GM18951 (cell line): ENCODE results near the gene SLC2A8.
A peak's percentile ranks its signal among the peaks of the same experiment; 100 is the strongest.

Experiments
- POLR2A ChIP-seq: IDR thresholded peaks from 4 replicates; pipeline ENCODE4 v1.6.1; 2011; ENCODE audit warnings: mild to moderate bottlenecking; ENCODE audit not compliant: insufficient read length, insufficient read depth; ENCODE audit errors: extremely low read depth
- in situ Hi-C: fragments of 300-500 bp; cut with MboI; formaldehyde crosslinking; loops from one replicate; pipeline ENCODE4 v1.12.0; 2022; ENCODE audit warnings: low sequenced_read_pairs, mixed read lengths, inconsistent platforms; ENCODE audit not compliant: unreplicated experiment

The SLC2A8 gene, protein sequence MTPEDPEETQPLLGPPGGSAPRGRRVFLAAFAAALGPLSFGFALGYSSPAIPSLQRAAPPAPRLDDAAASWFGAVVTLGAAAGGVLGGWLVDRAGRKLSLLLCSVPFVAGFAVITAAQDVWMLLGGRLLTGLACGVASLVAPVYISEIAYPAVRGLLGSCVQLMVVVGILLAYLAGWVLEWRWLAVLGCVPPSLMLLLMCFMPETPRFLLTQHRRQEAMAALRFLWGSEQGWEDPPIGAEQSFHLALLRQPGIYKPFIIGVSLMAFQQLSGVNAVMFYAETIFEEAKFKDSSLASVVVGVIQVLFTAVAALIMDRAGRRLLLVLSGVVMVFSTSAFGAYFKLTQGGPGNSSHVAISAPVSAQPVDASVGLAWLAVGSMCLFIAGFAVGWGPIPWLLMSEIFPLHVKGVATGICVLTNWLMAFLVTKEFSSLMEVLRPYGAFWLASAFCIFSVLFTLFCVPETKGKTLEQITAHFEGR

DNA sequence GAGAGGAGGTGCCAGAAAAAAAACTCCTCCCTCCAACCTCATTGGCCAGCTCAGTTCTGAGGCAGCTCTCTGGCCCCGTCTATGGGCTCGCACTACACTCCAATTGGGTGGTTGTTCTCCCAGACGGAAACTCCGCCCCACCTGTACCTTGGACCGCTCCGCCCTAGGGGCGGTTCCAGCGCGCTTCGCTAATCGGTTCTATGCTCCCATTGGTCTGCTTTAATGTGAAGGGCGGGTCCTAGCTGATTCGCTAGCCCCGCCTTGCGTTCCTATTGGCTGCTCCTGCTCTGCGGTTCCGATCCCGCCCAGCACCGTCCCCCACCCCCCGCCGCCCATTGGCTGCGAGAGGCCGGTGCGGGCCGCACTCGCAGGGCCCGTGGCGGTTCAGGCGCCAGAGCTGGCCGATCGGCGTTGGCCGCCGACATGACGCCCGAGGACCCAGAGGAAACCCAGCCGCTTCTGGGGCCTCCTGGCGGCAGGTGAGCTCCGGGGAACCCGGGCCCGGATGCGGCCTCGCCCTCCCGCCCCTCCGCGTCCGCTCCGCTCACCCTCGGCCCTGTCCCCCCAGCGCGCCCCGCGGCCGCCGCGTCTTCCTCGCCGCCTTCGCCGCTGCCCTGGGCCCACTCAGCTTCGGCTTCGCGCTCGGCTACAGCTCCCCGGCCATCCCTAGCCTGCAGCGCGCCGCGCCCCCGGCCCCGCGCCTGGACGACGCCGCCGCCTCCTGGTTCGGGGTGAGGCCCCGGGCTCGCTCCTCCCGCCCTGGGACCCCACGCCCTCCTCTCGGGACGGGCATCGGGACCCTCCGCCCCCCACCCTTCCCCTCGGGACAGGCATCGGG is at the start of gene SLC2A8:
SLC2A8 (plus strand) TSS at position 362 of the 838 bp plus-strand sequence; CDS start at position 424, 62 bp downstream.
- TF ChIP-seq POLR2A: peak; percentile 68
- in situ Hi-C loops: no loop called here

DNA sequence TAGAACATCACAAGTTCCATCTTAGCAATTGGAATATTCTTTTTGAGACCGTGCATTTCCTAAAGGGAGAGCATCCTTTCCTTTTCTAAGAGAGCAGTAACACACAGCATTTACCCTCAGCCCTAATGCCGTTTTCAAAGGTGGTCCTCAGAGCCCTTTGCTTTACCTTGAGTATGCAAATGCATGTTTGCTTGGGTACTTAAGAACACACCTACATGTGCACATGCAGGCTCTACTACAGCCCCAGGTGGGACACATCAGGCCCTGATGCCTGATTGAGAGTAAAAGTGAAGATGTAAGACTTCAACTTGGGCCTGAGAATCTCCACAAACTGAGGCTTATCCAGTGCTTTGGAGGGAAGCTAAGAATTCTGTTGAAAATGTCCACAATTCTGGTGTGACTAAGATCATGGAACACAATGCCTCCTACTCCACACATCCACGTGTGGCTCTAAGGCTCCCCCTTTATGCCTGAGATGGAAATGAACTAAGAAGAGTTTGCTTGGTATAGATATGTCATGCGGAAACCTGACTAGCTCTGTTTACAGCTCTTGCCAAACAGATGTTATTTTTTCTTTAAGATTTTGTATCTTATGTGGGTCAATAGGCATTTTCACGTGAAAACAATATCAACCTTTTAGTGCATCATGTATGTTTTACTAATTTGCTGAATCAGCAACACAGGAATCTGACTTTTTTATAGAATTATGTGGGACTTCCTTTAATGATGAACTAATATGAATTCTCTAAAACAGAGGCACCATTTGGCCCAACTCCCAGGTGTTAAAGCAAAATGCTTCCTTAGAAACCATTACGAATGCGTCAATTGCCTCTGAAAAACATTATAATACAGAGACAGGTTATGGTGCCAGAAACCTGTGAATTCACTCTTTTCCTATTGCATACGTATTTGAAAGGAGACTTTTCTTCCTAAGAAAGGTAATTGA is 48.9 kb upstream of the SLC2A8 start:
- in situ Hi-C loops: no loop called here
- TF ChIP-seq POLR2A: no peak

DNA sequence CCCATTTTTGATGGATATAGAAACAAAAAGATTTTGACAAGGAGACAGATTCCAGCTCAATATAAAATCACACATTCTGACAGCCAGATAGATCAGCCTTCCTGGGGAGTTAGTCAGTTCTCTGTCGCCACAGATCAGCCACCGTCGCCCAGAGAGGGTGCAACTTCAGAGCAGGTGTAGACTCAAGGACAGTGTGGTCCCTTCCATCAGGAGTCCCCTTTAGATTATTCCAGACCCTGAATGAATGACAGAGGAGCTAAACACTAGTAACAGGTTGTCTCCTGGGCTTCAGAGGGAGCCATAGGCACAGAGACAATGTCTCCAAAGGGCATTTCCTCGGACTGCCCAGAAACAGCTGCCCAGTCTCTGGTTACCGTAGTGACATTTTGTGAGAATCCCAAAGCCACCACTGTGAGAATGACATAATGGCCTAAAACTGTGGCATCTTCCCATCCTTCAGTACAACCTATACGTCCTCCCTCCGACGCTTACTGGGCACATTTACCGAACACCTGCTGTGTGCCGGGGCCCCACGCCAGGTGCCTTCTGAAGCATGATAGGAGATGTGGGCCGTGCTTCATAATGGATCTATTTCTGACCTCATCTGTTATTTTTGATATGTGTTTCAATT is 47.4 kb upstream of the SLC2A8 start:
- in situ Hi-C loops: no loop called here
- TF ChIP-seq POLR2A: no peak

DNA sequence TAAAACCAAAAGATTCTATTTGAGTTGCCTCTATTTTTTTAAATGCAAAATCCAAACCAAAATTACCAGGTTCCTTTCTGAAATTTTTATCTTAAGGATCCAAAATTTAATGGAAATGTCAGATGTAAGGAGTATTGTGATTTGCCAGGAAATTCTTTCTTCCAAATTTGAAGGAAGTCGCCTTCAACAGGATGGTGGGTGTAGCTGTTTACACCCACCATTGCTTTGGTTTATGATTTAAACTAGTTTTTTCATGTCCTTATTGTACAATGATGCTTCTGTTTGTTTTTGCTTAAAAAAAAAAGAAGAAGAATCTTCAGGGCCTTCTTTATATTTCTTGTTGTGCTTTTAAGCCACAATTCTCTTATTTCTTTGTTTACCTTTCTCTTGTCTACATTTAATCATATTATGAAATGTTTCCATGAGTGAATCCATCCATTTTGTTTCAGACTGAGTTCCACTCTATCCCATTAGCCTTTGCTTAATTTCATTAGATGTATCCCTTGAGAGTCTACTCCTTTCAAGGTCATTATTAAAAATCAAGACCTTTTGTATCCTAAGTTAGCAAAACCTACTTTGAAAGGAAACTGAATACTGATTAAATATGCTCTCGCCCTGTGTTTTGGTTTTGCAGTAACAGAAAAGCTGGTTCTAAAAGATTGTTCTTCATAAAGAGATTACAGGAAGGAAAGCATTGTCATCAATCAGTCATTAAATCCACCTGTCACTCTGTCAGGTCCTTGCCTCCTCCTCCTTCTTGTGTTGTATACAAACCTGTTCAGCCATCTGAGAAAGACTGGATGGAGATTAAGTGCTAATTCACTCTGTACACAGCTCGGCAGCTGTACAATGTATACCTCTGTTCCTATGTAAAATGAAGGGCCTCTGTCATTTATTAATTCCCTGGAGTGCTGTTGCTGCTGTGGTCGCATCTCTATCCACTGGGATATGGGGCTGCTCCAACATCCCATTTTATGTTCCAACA is 45.5 kb upstream of the SLC2A8 start:
- TF ChIP-seq POLR2A: no peak
- in situ Hi-C loops: no loop called here

DNA sequence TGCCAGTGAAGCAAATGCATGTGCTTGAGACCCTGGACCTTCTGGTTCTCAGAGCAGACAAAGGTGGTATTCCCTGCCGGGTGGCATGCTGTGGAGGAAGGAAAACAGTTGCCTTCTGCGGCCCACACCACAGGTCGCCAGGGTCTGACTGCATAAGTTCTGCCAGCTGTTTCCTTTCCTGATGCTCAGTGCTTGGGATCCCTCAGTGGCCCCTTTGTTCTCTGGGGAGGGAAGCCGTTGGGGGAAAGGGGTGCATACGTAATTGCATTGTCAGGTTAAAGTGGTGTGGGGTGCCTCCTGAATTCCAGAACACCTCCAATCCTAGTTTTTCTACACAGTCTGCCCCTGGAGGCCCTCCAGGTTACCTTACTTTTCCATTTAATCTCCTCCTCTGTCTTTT is 43.1 kb upstream of the SLC2A8 start:
- TF ChIP-seq POLR2A: no peak
- in situ Hi-C loops: no loop called here

DNA sequence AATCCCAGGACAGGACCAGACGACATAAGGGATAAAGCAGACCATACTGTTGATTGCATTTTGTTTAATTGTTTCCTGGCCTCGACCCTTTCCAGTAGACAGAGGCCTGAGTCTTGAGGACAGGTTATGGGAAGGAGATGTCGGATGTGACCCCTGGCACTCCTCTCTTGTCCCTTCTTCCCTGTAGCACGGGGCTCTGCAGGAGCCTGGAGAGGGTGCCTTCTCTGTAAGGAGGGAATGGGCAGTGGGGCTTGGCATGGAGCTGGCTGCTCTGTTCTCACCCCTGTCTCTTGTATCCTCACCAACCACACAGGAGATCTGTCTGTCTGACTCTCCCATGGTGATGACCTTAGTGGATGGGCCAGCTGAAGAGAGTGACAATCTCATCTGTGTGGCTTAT is 40.1 kb upstream of the SLC2A8 start:
- in situ Hi-C loops: no loop called here
- TF ChIP-seq POLR2A: no peak

DNA sequence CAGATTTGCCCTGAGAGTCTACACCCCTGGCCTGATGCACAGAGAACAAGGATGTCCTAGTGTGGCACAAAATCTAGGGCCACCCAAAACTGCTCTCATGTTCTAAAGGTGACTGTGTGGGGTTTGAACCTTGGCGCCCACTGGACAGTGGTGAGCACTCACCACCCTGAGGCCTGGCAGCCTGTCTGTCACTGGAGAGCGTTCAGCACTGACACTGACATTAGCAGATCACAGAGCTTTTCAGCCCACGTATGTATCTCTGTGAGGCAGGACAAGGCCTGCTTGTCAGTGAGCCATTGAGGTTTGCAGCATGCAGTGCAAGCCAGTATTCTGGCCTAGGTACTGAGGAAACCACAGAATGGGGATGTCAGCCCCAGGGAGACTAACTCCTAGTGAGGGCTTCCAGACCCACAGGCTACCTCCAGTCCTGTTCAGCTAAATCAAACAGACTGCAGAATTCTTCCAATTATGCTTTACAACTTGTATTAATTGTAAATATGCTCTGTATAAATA is 38.9 kb upstream of the SLC2A8 start:
- in situ Hi-C loops: no loop called here
- TF ChIP-seq POLR2A: no peak

DNA sequence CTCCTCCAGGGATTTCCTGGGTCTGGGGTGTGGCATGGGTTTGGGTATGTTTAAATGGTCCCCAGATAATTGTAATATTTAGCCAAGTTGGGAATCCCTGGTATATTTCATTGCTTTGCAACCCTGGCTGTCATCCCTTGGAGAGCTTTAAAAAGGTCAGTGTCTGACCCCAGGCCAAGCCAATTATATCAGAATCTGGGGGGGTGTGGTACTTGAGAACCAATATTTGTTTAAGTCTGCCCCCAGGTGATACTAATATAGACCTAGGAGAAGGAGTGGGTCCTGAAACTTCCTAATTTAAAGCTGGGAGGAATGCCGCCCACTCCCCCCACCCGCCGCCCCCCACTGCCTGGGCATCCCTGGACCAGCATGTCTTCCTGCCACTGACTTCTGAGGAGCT is 38.2 kb upstream of the SLC2A8 start:
- in situ Hi-C loops: no loop called here
- TF ChIP-seq POLR2A: no peak

DNA sequence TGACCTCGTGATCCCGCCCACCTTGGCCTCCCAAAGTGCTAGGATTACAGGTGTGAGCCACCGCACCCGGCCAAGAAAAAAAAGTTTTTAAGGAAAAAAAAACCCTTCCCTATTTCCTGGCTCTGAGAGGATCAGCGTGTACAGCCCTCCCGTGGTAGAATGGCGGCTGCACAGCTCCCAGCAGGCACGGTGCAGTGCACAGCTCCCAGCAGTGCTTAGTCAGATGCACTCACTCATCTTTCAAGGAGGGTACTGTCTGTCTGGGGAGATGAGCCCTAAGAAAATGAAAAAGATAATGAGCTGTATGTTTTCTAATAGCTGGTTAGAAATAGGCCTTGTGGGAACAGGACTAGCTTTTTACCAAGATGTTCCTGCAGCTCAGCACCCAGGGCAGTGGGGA is 36.7 kb upstream of the SLC2A8 start:
- TF ChIP-seq POLR2A: no peak
- in situ Hi-C loops: no loop called here

DNA sequence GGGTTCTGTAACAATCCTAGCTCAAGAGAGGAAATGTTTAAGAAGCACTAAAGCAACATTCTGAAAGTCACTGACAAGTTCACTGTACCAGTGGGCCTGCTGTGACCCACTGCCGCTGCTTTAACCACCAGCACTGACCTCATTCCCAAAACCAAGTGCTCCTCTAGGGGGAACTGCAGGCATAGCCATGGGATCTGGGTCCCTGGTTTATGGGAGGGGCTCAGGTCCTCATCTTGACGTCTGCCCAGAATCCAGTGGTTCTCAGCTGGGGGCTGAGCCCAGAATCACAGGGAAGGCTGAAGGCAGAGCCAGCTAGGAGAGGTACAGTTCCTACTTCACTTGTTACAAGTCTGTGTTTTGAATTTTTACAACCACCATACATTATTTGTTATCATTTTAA is 36.1 kb upstream of the SLC2A8 start:
- in situ Hi-C loops: no loop called here

DNA sequence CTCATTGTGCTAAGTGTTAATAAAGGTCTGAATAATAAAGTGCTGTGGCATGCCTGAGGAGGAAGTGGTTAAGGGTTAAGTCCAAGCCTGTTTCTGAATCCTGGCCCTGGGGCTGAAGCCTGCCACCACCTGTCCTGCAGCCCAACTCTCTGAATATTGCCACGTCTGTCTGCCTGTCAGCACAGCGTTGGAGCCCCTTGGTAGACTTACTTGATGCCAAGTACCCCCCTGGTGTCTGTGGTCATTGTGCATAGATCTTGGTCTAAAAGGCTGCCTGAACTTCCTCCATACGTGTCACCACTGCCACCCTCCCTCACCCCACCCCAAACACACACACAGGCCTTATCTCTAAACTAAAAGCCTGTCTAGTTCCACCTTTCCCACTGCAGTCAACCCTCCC is 35.4 kb upstream of the SLC2A8 start:
- TF ChIP-seq POLR2A: no peak
- in situ Hi-C loops: no loop called here

More for the DNA sequence above, 36.1 kb upstream of the SLC2A8 start:
- no peak for TF ChIP-seq POLR2A
